Prostate gland (tissue), 2 donors: ENCODE data around the gene FOXP2. TPM values are rescaled to one million over a fixed set of nuclear protein-coding genes. Genes with fewer than 3 reads are reported as not detected.

Experiments
- DNase-seq: peaks from one replicate; pipeline ENCODE4 v3.0.0-alpha.2; 2019; ENCODE audit warnings: low spot score
- H3K27ac ChIP-seq, 2 donors: fragments of 200-600 bp; sonication (generic); 2 replicates each; pipeline ENCODE4 v1.5.1; 2017 to 2019
- H3K27me3 ChIP-seq: fragments of 200-600 bp; sonication (generic); replicated peaks from 2 replicates; pipeline ENCODE4 v1.5.1; 2019; ENCODE audit not compliant: insufficient read depth
- H3K36me3 ChIP-seq, 2 donors: fragments of 200-600 bp; sonication (generic); 1 replicate in 1 of 2; 2 replicates in 1 of 2; pipeline versions ENCODE4 v1.5.1 to v1.8.1; 2017 to 2019
- H3K4me1 ChIP-seq: fragments of 200-600 bp; sonication (generic); replicated peaks from 2 replicates; pipeline ENCODE4 v1.5.1; 2019
- H3K4me3 ChIP-seq, 2 donors: fragments of 200-600 bp; sonication (generic); 2 replicates each; pipeline ENCODE4 v1.5.1; 2017 to 2019
- H3K9me3 ChIP-seq: fragments of 200-600 bp; sonication (generic); 2 replicates; pipeline ENCODE4 v1.5.1; 2017
- POLR2A ChIP-seq: fragments of 450-650 bp; IDR thresholded peaks from one replicate; pipeline ENCODE4 v1.6.1; 2016; ENCODE audit warnings: antibody characterized with exemption, mild to moderate bottlenecking
- POLR2AphosphoS5 ChIP-seq: sonication (generic); formaldehyde crosslinking; IDR thresholded peaks from one replicate; pipeline ENCODE4 v1.6.1; 2017; ENCODE audit warnings: antibody characterized with exemption
- WGBS: methylation state at CpG from one replicate; pipeline ENCODE4 v1.1.5; 2018; 5-methylcytosine and 5-hydroxymethylcytosine counted together
- intact Hi-C: fragments of 100-400 bp; cut with DNase I; formaldehyde crosslinking; loops from one replicate; pipeline ENCODE4 v1.14.2; 2022
- total RNA-seq, 2 donors: library from RNA; depleted of rRNA; stranded (reverse); fragments of >200 nt; gene quantifications; one replicate each; pipeline ENCODE4 v1.1.0, GENCODE V29; 2016
- TF ChIP-seq, protein P1 (sequence below), 4 experiments: fragments of 200-600 bp in 2 of 4; fragments of 450-650 bp in 2 of 4; sonication (generic) in 2 of 4; IDR thresholded peaks; 1 replicate in 3 of 4; 2 replicates in 1 of 4; pipeline ENCODE4 v1.5.1; 2016 to 2019; ENCODE audit warnings: antibody characterized with exemption in 4 of 4, mild to moderate bottlenecking in 2 of 4, moderate library complexity in 2 of 4

Gene FOXP2
- total RNA-seq, 2 donors from 2014 or later = 4.9 to 5.6 TPM

- Histone ChIP-seq H3K27ac (no peak overlapping the region), H3K36me3 (no peaks in the 10 kb centered on the region), H3K27me3 (no peaks in the 10 kb centered on the region), H3K4me3 (no peak overlapping the region), H3K9me3 (no peaks in the 10 kb centered on the region), H3K4me1 (no peaks in the 10 kb centered on the region)
- TF ChIP-seq POLR2AphosphoS5 (no peak), POLR2A (no peak)
- TF ChIP-seq, protein P1, sequence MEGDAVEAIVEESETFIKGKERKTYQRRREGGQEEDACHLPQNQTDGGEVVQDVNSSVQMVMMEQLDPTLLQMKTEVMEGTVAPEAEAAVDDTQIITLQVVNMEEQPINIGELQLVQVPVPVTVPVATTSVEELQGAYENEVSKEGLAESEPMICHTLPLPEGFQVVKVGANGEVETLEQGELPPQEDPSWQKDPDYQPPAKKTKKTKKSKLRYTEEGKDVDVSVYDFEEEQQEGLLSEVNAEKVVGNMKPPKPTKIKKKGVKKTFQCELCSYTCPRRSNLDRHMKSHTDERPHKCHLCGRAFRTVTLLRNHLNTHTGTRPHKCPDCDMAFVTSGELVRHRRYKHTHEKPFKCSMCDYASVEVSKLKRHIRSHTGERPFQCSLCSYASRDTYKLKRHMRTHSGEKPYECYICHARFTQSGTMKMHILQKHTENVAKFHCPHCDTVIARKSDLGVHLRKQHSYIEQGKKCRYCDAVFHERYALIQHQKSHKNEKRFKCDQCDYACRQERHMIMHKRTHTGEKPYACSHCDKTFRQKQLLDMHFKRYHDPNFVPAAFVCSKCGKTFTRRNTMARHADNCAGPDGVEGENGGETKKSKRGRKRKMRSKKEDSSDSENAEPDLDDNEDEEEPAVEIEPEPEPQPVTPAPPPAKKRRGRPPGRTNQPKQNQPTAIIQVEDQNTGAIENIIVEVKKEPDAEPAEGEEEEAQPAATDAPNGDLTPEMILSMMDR (IDR thresholded peaks at IDR 0.05) = no peak
- WGBS = 34% methylated on average over 5 of the region's 5 CpGs
- intact Hi-C loops = no loop called here
- DNase-seq = no peak
These were observed 115.5 kb downstream of the FOXP2 start for GRCh38 chr7:114530057-114530611.

- no peak overlapping the region for H3K4me3 ChIP-seq
- no peak for DNase-seq
- no peaks in the 10 kb centered on the region for H3K9me3 ChIP-seq
- no peaks in the 10 kb centered on the region for H3K4me1 ChIP-seq
- intact Hi-C loops = no loop called here
- no peaks in the 10 kb centered on the region for H3K27me3 ChIP-seq
- TF ChIP-seq POLR2A (no peak), POLR2AphosphoS5 (no peak)
- no peak overlapping the region for H3K27ac ChIP-seq
- H3K36me3 ChIP-seq = no peaks in the 10 kb centered on the region
These were observed 116.7 kb downstream of the FOXP2 start for GRCh38 chr7:114531326-114531725.

DNA sequence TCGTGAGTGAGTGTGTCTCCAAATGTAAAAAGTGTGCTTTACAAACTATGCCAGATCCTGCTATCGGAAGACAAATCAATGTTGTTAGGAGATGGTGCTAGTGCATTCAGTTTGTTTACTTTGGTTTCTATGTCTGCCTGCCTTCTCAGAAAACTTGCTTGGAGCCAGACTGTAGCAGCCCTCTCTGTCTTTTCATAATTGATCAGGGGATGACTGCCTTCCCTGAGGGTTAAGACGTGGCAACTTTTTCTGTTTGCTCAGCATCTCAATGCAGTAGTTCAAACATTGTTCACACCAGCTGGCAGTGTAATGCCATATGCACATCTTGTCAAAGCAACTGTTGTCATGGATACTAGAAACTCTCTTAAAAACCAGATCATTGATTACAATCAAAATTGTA, 118.5 kb downstream of the FOXP2 start:
- no peaks in the 10 kb centered on the region for H3K9me3 ChIP-seq
- intact Hi-C loops = no loop called here
- no peaks in the 10 kb centered on the region for H3K27me3 ChIP-seq
- WGBS = 35% methylated on average over 3 of the region's 3 CpGs
- no peaks in the 10 kb centered on the region for H3K36me3 ChIP-seq
- DNase-seq = no peak
- H3K4me3 ChIP-seq = no peak overlapping the region
- H3K4me1 ChIP-seq = no peaks in the 10 kb centered on the region
- no peak overlapping the region for H3K27ac ChIP-seq
- TF ChIP-seq, protein P1 (IDR thresholded peaks at IDR 0.05) = no peak
- TF ChIP-seq POLR2A (no peak), POLR2AphosphoS5 (no peak)

DNA sequence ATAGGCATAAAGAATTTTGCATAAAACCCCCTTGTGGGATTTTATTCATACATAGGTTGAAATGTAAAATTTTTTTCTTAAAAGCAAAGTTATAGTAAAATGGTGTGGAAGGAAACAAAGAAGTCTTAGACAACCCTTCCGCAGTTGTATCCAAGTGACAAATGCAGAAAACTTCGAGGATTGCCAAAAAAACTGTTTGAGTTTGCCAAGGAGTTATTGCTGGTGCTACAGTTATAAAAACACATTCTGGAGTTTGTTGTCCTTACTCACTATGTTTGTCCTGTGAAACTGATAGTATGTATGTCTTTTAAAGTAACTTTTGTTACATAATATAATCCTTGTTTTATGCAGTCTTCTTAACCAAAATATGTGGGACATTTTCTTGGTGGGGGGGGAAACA, 120.3 kb downstream of the FOXP2 start:
- Histone ChIP-seq H3K27ac (no peak overlapping the region), H3K4me1 (no peaks in the 10 kb centered on the region), H3K4me3 (no peak overlapping the region), H3K9me3 (no peaks in the 10 kb centered on the region), H3K27me3 (no peaks in the 10 kb centered on the region), H3K36me3 (no peaks in the 10 kb centered on the region)
- WGBS = 29% methylated on average over 2 of the region's 2 CpGs
- no peak for TF ChIP-seq POLR2AphosphoS5
- no peak for TF ChIP-seq POLR2A
- TF ChIP-seq, protein P1 (IDR thresholded peaks at IDR 0.05) = no peak
- no peak for DNase-seq
- intact Hi-C loops = no loop called here

DNA sequence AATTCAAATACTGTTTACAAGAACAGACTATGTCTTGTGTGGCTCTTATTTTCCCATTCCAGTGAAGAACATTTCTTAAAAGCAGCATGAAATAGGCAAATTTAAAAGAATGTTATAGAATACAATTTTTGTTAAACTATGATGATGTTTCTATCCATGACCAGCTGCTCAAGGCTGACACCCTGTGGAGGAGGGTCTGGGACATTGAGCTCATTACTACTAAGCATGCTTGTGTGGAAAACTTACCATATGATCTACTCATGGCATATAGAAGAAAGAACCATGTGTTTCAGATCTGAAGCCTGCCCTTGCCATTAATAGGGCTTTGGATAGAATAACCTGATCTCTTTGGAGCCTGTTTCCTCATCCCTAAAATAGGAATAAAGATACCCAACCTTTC, 125.0 kb downstream of the FOXP2 start:
- intact Hi-C loops = no loop called here
- H3K36me3 ChIP-seq = no peaks in the 10 kb centered on the region

More for the DNA sequence above, 125.0 kb downstream of the FOXP2 start:
- DNase-seq = no peak
- TF ChIP-seq, protein P1 (IDR thresholded peaks at IDR 0.05) = no peak
- TF ChIP-seq POLR2AphosphoS5 (no peak), POLR2A (no peak)
- no peaks in the 10 kb centered on the region for H3K9me3 ChIP-seq
- H3K4me3 ChIP-seq = no peak overlapping the region
- no peak overlapping the region for H3K27ac ChIP-seq
- no peaks in the 10 kb centered on the region for H3K4me1 ChIP-seq
- no peaks in the 10 kb centered on the region for H3K27me3 ChIP-seq
